Spleen (tissue), 7 donors: Measurements from ENCODE around the gene SLC6A13.

Experiments
- CTCF ChIP-seq, 11 experiments: fragments of 200-600 bp in 7 of 11; fragments of 450-650 bp in 4 of 11; sonication (generic) in 4 of 11; IDR thresholded peaks in 8 of 11; conservative IDR thresholded peaks in 3 of 11; 1 replicate in 7 of 11; 2 replicates in 4 of 11; pipeline versions ENCODE4 v1.4.0 to v1.8.0; 2016 to 2021; ENCODE audit warnings: antibody characterized with exemption in 11 of 11, inconsistent platforms in 4 of 11, mild to moderate bottlenecking in 1 of 11
- POLR2A ChIP-seq, 3 donors: fragments of 450-650 bp; IDR thresholded peaks; one replicate each; pipeline ENCODE4 v1.5.1; 2017; ENCODE audit warnings: antibody characterized with exemption in 3 of 3, mild to moderate bottlenecking in 1 of 3
- POLR2AphosphoS5 ChIP-seq, 3 donors: sonication (generic); formaldehyde crosslinking; IDR thresholded peaks; one replicate each; pipeline ENCODE4 v1.5.1; 2017; ENCODE audit warnings: antibody characterized with exemption in 3 of 3
- donor health status: DM: no; HTN: no; CAD: no; lungs with moderate emphysema.
- donor health status: DM: no; HTN: no; CAD: no.
- donor health status: DM: no; HTN: no; CAD: no.

GRCh38 chr12:202081-202731, 60.4 kb downstream of the SLC6A13 start:
- TF ChIP-seq CTCF (IDR thresholded peaks at IDR 0.05 in 8 of 11, conservative IDR thresholded peaks at IDR 0.05 in 3 of 11) (no peak), POLR2AphosphoS5 (IDR thresholded peaks at IDR 0.05) (no peak), POLR2A (IDR thresholded peaks at IDR 0.05) (no peak)
